ENCODE measurements around the gene ETDB.
"Not testable (repeated sequence)": the region's sequence is repeated elsewhere in the genome, so short reads cannot be mapped to it uniquely, and the experiment has no call there.

Gene ETDB

DNA sequence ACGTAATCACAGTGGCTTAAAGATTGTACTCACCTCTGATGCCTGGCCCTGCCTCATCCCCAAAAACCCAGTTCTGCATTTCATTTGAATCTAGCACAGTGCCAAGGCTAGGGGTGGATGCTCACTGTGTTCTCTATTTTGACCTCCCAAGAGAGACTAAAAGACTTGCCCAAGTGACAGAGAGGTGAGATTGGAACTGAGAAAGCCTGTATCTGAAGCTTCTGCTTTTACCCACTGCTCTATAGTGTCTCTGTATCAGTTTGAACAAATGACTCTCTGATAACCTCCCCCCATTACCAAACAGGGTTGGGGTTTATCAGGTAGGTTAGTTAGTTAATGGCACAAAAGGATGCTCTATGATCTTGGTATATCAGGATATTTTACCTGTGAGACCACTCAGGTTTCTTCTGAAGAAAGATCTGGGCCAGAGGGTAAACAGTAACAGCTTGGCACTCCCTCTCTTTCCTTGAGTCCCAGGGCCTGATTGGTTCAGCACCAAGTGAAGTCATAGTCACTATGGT lies at the start of gene ETDB:
ETDB (minus strand) TSS at position 471 of the 521 bp plus-strand sequence. CDS start 1,265 bp downstream, outside the sequence.
- DNase-seq (ENCODE audit: low read depth) = not testable (repeated sequence)

DNA sequence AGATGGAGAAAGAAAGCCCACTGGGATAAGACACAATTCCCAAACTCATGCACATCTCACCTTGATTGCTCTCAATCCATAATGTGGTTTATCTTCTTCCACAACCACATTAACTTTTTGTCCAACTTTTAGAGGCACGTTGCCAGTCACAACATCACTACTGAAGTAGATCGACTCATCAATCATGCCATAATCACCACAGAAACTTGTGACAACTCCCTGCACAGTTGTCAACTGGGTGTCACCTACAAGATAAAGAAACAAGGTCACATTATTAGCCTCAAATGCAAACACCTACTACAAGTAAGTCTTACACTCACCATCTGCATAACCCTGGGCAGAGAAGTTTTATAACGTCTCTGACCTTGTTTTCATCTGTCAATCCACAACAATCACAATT lies 49.2 kb upstream of the ETDB start:
- not testable (repeated sequence) for DNase-seq (ENCODE audit: low read depth)

DNA sequence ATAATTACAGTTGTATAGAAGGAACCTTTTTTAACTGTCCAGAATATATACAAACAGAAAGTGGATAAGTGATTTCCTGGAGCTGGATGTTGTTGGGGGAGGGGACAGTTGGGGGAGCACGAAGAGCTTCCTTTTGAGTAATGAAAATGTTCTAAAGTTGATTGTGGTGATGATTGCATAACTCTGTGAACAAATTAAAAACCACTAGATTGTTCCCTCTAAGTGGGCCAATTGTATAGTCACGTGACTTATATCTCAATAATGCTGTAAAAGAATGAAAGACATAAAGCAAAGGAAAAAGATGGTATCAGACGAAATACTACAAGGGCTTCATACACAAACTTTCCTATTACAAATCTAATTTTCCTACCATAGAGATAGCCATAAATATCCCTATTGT lies 48.2 kb upstream of the ETDB start:
- no peak for DNase-seq (ENCODE audit: low read depth)

DNA sequence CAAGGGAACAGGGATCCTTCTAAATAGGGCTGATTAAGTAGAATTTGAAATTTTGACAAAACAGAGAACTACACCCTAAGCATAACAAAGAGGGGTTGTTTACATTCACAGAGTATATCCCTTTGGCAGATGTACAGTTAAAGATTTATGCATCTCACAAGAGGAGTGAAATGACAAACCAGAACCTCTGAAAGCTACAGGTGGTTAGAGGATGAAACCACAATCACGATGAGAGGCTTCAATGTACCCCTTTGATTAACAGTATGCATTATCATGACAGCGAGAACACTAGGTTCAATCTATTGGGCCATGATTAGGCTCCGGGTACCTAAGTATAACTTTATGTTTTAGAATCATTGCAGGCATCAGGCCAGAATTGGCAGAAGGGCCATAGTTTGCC lies 34.4 kb upstream of the ETDB start:
- not testable (repeated sequence) for DNase-seq (ENCODE audit: low read depth)

DNA sequence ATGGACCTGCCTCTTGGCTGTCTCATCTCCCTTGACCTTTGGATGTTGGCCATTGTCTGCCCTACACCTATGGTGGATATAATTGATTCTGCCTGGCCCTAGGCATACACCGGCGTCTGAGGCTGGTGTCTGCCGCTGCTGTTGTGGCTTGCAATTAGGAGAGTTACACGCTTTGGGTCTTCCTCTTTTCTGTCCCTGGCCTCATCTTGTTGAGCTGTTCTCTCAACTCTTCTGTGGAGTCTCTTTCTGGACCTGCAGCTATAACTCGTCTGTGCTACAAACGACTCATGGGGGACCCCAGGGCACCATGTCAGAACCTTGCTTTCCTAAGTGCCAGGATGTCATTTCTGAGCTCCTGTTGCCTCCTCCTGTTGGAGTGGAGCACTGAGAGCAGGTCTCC lies 5.8 kb upstream of the ETDB start:
- DNase-seq (ENCODE audit: low read depth) = not testable (repeated sequence)

DNA sequence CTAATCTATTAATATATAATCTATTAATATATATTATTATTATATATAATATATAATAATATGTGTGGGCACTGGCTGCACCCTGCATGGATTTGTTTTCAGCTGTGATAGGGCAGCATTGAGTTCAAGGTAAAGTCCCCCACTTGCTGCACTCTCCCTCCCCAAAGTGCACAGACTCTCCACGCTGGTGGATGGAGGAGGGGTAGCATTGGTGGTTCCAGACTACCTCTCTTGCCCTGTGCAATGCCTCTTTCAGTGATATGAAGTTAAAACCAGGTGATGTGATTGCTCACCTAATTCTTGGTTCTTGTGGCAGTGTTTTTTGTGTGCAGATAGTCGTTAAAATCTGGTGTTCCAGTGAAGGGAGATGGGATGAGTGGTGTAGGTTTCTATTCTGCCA lies 4.3 kb downstream of the ETDB start:
- not testable (repeated sequence) for DNase-seq (ENCODE audit: low read depth)

DNA sequence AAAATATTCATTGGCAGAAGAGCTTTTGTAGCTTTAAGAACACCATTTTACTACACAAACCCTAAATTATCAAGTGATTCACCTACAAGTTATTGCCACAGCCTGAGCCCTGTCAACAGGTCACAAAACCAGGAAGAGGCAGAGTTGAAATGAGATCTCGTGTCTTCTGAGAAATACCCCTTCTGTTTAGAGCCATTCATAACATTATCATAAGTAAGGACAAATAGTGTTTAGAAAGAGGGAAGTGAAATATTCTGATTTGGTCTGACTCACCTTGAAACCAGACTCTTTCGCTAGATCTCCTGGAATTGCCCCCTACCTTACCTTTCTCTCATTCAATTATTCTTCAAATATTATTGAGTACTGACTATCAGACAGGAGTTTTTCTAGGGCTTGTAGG lies 5.9 kb downstream of the ETDB start:
- no peak for DNase-seq (ENCODE audit: low read depth)

DNA sequence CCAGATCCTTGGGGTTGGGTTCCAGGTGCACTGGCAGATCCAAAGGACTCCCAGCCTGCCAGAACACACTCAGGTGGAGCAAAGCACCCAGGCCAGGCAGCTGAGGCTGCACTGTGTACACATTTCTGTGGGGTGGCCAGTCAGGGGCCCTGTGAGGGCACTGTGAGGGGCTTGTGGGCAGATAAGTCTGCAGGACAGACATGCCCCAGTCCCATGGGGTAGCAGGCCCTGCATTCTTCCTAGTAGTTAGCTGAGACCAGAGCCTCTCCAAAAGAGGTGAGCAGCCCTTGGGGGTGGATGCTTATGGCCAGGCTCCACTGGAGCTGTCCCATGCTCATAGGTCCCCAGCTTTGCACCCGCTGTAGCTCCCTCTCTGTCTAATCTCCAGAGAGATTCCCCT lies 7.6 kb downstream of the ETDB start:
- DNase-seq (ENCODE audit: low read depth) = no peak

DNA sequence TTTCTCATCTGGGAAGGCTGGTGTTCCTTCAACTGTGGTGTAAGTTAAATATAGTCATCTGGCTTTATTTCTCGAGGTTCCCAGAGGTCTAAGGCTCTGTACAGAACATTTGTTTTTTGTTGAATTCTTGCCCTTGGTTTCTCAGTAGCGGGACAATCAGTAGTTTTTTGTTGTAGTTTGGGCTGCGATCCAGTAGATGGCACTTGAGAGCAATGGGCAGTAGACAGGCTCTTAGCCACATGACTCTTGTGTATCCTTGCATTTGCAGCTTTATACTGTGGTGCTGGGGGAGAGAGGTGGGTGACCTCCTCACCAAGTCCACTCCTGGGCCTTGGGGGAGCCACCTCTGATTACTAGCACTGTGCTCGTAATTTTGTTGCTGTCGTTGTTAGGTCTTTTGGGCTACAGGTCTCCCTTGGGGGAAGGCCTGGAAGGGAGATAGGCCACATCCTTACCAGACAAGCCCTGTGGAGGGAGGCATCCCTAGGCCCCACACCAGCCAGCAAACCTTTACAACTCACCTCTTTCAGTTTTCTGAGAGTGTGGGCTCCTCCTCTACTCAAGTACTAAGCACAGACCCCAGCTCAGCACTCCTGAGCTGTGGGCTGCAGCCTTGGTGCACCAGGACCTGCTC lies 8.1 kb downstream of the ETDB start:
- DNase-seq (ENCODE audit: low read depth) = peak; percentile 43

DNA sequence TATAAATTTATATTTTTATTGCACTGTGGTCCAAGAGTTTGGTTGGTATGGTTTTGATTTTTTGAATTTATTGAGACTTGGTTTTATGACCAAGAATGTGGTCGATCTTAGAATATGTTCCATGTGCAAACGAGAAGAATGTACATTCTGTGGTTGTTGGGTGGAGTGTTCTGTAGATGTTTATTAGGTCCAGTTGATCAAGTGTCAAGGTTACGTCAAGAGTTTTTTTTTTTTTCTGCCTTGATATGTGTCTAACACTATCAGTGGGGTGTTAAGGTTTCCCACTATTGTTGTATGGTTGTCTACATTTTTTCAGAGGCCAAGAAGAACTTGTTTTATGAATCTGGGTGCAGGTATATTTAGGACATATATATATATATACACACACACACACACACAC lies 10.8 kb downstream of the ETDB start:
- no peak for DNase-seq (ENCODE audit: low read depth)

DNA sequence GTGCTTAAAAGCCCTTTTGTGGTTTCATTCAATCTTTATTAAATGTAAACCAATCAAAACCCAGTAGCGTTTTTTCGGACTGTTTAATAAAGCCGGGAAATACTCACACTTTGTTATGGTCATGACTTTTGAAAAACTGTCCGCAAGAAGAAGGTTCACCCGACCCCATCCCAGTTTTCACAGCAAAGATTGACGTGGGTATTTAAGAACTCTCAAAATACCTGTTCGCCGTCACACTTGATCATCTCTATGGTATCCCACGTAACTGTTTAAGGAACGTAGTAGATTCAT lies 20.9 kb downstream of the ETDB start:
- DNase-seq (ENCODE audit: low read depth) = no peak

DNA sequence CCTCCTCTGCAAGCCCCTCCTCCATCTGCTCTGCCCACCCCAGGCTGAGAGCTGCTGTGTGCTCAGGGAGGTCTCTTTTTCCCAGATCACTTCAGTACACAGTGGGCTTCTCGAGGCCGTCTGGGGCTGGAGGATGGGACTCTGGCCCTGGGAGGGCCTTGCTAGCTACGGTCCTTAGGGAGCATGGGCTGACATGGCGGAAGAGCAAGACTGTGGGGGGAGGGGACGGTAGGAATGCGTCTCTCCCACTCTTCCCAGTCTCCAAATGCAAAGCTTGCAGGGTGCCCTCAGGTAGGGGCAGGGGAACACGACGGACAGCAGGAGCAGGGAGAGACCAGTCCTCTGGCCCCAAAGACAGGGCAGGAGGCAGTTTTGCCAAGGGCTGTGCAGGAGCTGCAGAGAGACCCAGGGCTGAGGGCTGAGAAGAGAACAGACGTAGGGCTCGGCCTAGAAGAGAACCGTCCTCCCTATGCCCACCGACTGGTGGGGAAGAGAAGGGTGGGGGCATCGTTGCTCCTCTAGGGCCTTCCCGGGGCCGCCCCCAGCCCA lies 23.1 kb downstream of the ETDB start:
- DNase-seq (ENCODE audit: low read depth) = not testable (repeated sequence)

DNA sequence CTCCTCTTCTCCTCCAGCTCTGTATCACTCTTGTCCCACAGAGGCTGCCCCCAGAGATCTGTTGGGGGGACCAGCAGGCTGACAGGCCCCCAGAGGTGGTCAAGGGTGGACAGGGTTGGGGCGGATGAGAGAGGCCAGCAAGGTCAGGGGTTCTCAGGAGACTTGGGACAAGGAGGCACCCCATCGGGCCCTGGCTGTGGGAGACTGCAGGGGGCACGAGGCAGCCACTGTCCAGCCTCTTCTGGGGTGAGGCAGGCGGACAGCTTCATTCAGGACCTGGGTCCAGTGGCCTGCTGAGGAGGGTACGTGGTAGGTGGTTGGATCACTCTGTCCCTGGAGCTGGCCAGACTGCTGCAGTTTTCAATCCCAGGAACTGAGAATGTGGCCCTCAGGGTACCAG lies 24.6 kb downstream of the ETDB start:
- no peak for DNase-seq (ENCODE audit: low read depth)

DNA sequence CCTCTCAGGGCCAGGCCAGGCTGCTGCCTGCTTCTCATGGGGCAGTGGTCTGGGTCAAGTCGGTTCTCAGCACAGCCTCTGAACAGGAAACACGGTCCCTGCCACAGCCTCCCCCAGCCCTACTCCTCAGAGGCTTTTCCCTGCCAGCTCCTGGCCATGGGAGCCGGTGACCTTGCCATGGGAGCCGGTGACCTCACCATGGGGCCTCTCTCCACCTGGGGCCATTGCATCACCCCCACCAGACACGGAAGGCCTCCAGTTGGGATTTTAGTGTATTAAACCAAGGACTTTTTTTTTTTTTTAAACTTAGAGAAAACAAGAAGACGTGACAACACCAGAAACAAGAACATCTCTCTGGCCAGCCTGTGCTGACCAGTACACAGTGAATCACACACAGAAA lies 25.6 kb downstream of the ETDB start:
- no peak for DNase-seq (ENCODE audit: low read depth)

DNA sequence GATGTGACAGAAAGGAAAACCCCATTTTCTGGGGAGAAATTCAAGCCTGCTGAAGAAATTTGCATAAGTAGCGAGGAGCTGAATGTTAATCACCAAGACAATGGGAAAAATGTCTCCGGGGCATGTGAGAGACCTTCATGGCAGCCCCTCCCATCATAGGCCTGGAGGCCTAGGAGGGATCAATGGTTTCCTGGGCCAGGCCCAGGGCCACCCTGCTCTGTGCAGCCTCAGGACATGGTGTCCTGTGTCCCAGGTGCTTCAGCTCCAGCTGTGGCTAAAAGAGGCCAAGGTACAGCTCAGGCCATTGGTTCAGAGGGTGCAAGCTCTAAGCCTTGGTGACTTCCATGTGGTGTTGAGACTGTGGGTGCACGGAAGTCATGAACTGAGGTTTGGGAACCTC lies 31.2 kb downstream of the ETDB start:
- DNase-seq (ENCODE audit: low read depth) = no peak

DNA sequence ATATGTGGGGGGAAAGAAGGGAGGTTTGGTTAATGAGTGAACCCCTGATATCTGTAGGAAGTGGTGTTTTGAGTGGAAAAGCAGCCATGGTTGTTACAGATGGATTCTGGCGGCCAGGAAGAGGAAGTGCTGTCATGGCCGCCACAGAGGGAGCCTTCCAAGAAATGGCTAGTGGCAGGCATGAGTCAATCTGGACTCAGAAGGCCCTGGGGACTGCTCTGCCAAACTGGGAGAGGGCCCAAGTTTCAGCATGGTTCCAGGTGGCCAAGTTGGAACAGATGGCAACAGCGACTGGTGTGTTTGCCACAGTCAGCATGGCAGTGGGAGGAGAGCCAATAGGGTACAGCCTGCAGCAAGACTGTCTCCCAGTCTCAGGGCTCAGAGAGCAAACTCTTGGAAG lies 32.5 kb downstream of the ETDB start:
- peak; percentile 0 for DNase-seq (ENCODE audit: low read depth)

DNA sequence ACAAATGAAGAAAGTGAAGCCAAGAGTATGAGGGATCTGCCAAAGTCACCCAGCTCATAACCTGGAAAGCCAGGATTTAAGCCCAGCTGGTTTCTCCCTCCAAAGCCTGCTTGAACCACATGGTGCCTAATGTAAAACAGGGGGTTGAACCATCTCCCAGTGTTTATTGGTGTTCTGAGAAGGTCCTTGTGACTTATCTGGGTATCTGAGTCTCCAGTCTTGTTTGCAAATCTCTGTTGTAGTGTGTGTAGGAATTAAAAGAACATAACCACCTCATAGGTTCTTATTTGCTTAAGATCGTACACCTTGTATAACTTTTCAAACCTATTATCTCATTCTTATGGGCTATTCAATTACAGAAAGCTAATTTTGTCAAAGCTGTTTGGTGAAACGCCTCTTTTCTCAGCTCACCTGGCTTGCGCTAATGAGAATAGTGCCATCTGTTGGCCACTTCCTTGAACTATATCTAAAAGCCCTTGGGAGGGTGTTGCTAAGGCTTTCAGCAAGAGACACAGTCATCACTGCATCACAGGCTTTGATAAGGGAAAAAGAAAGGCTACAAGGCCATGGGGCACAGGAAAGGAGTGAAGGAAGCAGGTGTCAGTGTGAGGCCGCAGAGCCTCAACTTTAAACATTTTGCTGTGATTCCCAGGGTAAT lies 34.0 kb downstream of the ETDB start:
- peak; percentile 59 for DNase-seq (ENCODE audit: low read depth)

DNA sequence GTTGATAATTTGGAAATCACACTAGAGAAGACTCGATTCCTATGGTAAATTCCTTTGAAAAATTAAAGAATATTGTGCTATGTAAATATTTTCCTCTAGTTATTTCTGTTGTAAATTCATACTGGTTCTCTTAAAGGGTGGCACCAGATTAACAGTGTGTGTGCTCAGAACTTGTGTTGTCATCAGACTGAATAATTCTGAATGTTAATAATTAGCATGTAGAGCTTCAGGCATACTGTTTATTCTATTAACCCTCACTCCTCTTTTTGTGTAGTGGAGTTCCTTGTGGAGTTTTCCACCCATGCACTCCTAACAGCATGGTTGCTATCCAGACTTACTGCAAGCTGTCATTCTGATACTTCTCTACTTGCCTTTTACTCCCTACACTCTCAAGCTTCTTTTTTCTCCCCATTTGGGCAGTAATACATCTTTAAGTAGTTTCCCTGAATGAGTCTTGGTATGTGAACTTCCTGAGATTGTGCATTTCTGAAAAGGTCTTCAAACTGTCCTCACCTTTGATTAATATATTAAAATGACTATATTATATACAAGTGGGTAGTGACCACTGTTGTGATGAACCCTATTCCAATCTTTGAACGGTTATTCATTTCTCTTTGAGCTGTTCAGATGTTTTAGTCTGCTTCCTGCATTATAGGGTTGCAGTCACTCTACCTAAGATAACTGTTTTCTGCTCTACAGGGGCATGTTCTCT lies 38.5 kb downstream of the ETDB start:
- no peak for DNase-seq (ENCODE audit: low read depth)
